HepG2 (cell line): ENCODE data around the gene NYNRIN. TPM values are rescaled to one million over a fixed set of nuclear protein-coding genes. Genes with fewer than 3 reads are reported as not detected.

ENCODE experiments used
- ATM ChIP-seq: fragments of 450-650 bp; IDR thresholded peaks from 2 replicates; pipeline ENCODE4 v1.7.1; 2017; ENCODE audit warnings: mild to moderate bottlenecking, borderline replicate concordance
- CHD2 ChIP-seq: IDR thresholded peaks from 2 replicates; pipeline ENCODE4 v1.6.1; 2011; ENCODE audit warnings: low read depth, low read length, improper control_type of control experiment
- DPF2 ChIP-seq: sonication (generic); formaldehyde crosslinking; IDR thresholded peaks from 2 replicates; pipeline ENCODE4 v1.4.0; 2020; ENCODE audit warnings: mild to moderate bottlenecking, low read depth, missing genetic modification reagents, borderline replicate concordance
- DRAP1 ChIP-seq: IDR thresholded peaks from 2 replicates; pipeline ENCODE4 v1.6.1; 2016; ENCODE audit warnings: missing genetic modification reagents, missing compliant biosample characterization
- E2F2 ChIP-seq: sonication (generic); formaldehyde crosslinking; IDR thresholded peaks from 2 replicates; pipeline ENCODE4 v1.4.0; 2020; ENCODE audit warnings: missing genetic modification reagents, borderline replicate concordance
- ERF ChIP-seq: IDR thresholded peaks from 2 replicates; pipeline ENCODE4 v1.6.1; 2018; ENCODE audit warnings: missing biosample characterization, missing genetic modification reagents
- FUBP1 ChIP-seq: sonication (generic); formaldehyde crosslinking; IDR thresholded peaks from 2 replicates; pipeline ENCODE4 v1.5.1; 2020; ENCODE audit warnings: missing genetic modification reagents, mild to moderate bottlenecking, borderline replicate concordance
- KLF15 ChIP-seq: sonication (generic); formaldehyde crosslinking; IDR thresholded peaks from 2 replicates; pipeline ENCODE4 v1.8.1; 2023; ENCODE audit warnings: borderline replicate concordance, mild to moderate bottlenecking, inconsistent platforms, missing genetic modification reagents, mixed read lengths
- NFE2L2 ChIP-seq: fragments of 150-350 bp; IDR thresholded peaks from 2 replicates; pipeline ENCODE4 v1.6.1; 2014; ENCODE audit warnings: low read length
- NR3C1 ChIP-seq: sonication (generic); formaldehyde crosslinking; IDR thresholded peaks from 2 replicates; pipeline ENCODE4 v1.4.0; 2020; ENCODE audit warnings: missing genetic modification reagents
- PAX8 ChIP-seq: sonication (generic); formaldehyde crosslinking; IDR thresholded peaks from 2 replicates; pipeline ENCODE4 v1.8.0; 2022; ENCODE audit warnings: mild to moderate bottlenecking, missing genetic modification reagents, borderline replicate concordance
- REPIN1 ChIP-seq: sonication (generic); formaldehyde crosslinking; IDR thresholded peaks from 2 replicates; pipeline ENCODE4 v1.8.0; 2022; ENCODE audit warnings: missing genetic modification reagents, low read depth, mild to moderate bottlenecking, borderline replicate concordance
- SKI ChIP-seq: fragments of 450-650 bp; IDR thresholded peaks from one replicate; pipeline ENCODE4 v1.6.1; 2018; ENCODE audit warnings: mild to moderate bottlenecking; ENCODE audit not compliant: partially characterized antibody
- SP4 ChIP-seq: sonication (generic); formaldehyde crosslinking; IDR thresholded peaks from 2 replicates; pipeline ENCODE4 v1.8.1; 2023; ENCODE audit warnings: mild to moderate bottlenecking, missing genetic modification reagents
- TAF1 ChIP-seq: sonication (generic); formaldehyde crosslinking; IDR thresholded peaks from 2 replicates; pipeline ENCODE4 v1.4.0; 2020; ENCODE audit warnings: missing genetic modification reagents
- ZMYM4 ChIP-seq: sonication (generic); formaldehyde crosslinking; IDR thresholded peaks from 2 replicates; pipeline ENCODE4 v1.8.1; 2023; ENCODE audit warnings: mild to moderate bottlenecking, missing genetic modification reagents
- ZNF264 ChIP-seq: sonication (generic); formaldehyde crosslinking; IDR thresholded peaks from 2 replicates; pipeline ENCODE4 v1.4.0; 2020; ENCODE audit warnings: missing genetic modification reagents
- ZNF280D ChIP-seq: sonication (generic); formaldehyde crosslinking; IDR thresholded peaks from 2 replicates; pipeline ENCODE4 v1.5.1; 2020; ENCODE audit warnings: mild to moderate bottlenecking, missing genetic modification reagents
- ZNF34 ChIP-seq: sonication (generic); formaldehyde crosslinking; IDR thresholded peaks from 2 replicates; pipeline ENCODE4 v1.4.0; 2020; ENCODE audit warnings: mild to moderate bottlenecking, missing genetic modification reagents, borderline replicate concordance
- ZNF788 ChIP-seq: sonication (generic); formaldehyde crosslinking; IDR thresholded peaks from 2 replicates; pipeline ENCODE4 v1.5.0; 2020; ENCODE audit warnings: mild to moderate bottlenecking, missing genetic modification reagents, borderline replicate concordance
- ZNF841 ChIP-seq: sonication (generic); formaldehyde crosslinking; IDR thresholded peaks from 2 replicates; pipeline ENCODE4 v1.8.1; 2023; ENCODE audit warnings: missing genetic modification reagents, borderline replicate concordance
- polyA plus RNA-seq, 8 experiments: library from polyadenylated mRNA; depleted of rRNA in 3 of 8; stranded (reverse) in 7 of 8; unstranded in 1 of 8; fragments of >200 nt; fragmentation: Illumina TruSeq in 4 of 8; extraction: Trizol in 4 of 8; gene quantifications; 2 replicates each; pipeline versions ENCODE4 v1.2.1 to v1.2.3, GENCODE V29; 2011 to 2016; ENCODE audit warnings: low read depth in 4 of 8, missing spikeins in 1 of 8, mixed read lengths in 1 of 8; ENCODE audit not compliant: insufficient read depth in 1 of 8
- total RNA-seq, 5 experiments: library from RNA; depleted of rRNA; stranded (reverse); fragments of >200 nt; fragmentation: Illumina TruSeq; extraction: Trizol; gene quantifications; 2 replicates each; pipeline ENCODE4 v1.2.3, GENCODE V29; 2016; ENCODE audit warnings: low read depth in 1 of 5

Gene NYNRIN
- total and polyA plus RNA-seq, 2 of the 13 experiments (the other 11 are each of a cell fraction or from before 2014, with no cell fraction given), result 0.63 to 1.1 TPM

GRCh38 chr14:24365600-24366412, 33.0 kb upstream of the NYNRIN start (continued):
- TF ChIP-seq DRAP1 (CRISPR knock-in tag), result peak; percentile 70; the same call in 1 of the 2 replicates
- TF ChIP-seq FUBP1, result no peak; the same call in 1 of the 2 replicates
- peak; percentile 49; the same call in 1 of the 2 replicates for TF ChIP-seq DPF2 (CRISPR knock-in tag)
- peak; percentile 65; the same call in 1 of the 2 replicates for TF ChIP-seq ZNF280D
- no peak for TF ChIP-seq E2F2 (CRISPR knock-in tag)
- TF ChIP-seq ZNF34 (CRISPR knock-in tag), result 0 out of 2 replicates have a peak, but pooled peaks have one; percentile 75
- TF ChIP-seq ZNF264 (CRISPR knock-in tag), result peak; percentile 91
- no peak for TF ChIP-seq ZNF841 (CRISPR knock-in tag)
- TF ChIP-seq PAX8 (CRISPR knock-in tag), result peak; percentile 90; the same call in 1 of the 2 replicates
- no peak for TF ChIP-seq NR3C1 (CRISPR knock-in tag)
- TF ChIP-seq ZNF788 (CRISPR knock-in tag), result peak; percentile 88; the same call in 1 of the 2 replicates
- peak; percentile 51 for TF ChIP-seq SKI
- no peak for TF ChIP-seq KLF15
- TF ChIP-seq ZMYM4 (CRISPR knock-in tag), result peak; percentile 88
- peak; percentile 21; the same call in 1 of the 2 replicates for TF ChIP-seq CHD2
- TF ChIP-seq ERF (CRISPR knock-in tag), result peak; percentile 98
- TF ChIP-seq TAF1 (CRISPR knock-in tag), result 0 out of 2 replicates have a peak, but pooled peaks have one; percentile 26
- TF ChIP-seq REPIN1 (CRISPR knock-in tag), result peak; percentile 99; the same call in 1 of the 2 replicates
- TF ChIP-seq NFE2L2, result no peak
- TF ChIP-seq ATM, result no peak
- TF ChIP-seq SP4 (CRISPR knock-in tag), result peak; percentile 69; the same call in 1 of the 2 replicates
